Caco-2 (cell line): ENCODE measurements around the gene EPHA1. TPM values are rescaled to one million over a fixed set of nuclear protein-coding genes. Genes with fewer than 3 reads are reported as not detected.

Experiments
- BruUV-seq: library from RNA; stranded (reverse); fragments of 400-500 nt; replicated peaks from 2 replicates; lab custom pipeline; 2021; lab: Mats Ljungman, UMichigan
- CTCF ChIA-PET: fragments of 300-600 bp; sonication (Branson Sonifier 250); formaldehyde crosslinking; loops from one replicate; lab custom pipeline; 2022; ENCODE audit warnings: antibody characterized with exemption; lab: Charles Lee
- POLR2A ChIA-PET: fragments of 300-600 bp; sonication (Branson Sonifier 250); formaldehyde crosslinking; loops from one replicate; lab custom pipeline; 2022; ENCODE audit warnings: antibody characterized with exemption; lab: Charles Lee
- DNase-seq, 2 experiments: peaks; one replicate each; pipeline versions ENCODE4 v3.0.0 to v3.0.0-alpha.2; 2020 to 2022
- H3K27me3 ChIP-seq: replicated peaks from 2 replicates; pipeline ENCODE4 v1.6.0; 2011; ENCODE audit warnings: low read length; ENCODE audit not compliant: control insufficient read depth, insufficient read depth
- H3K36me3 ChIP-seq: 2 replicates; pipeline ENCODE4 v1.5.1; 2011; ENCODE audit warnings: low read length; ENCODE audit not compliant: control insufficient read depth, insufficient read depth
- H3K4me1 ChIP-seq: fragments of 250-450 bp; sonication (Bioruptor Pico); 2 replicates; pipeline ENCODE4 v1.5.1; 2020; ENCODE audit warnings: mild to moderate bottlenecking
- H3K4me3 ChIP-seq: 2 replicates; pipeline ENCODE4 v1.5.1; 2011; ENCODE audit warnings: low read depth, mild to moderate bottlenecking, control low read depth, low read length
- H3K9me3 ChIP-seq: fragments of 250-450 bp; sonication (Bioruptor Pico); 2 replicates; pipeline ENCODE4 v1.5.1; 2020; ENCODE audit warnings: mild to moderate bottlenecking, moderate library complexity
- H3K27ac Mint-ChIP-seq: one replicate; pipeline ENCODE4 v1.8.0; 2022; ENCODE audit warnings: mixed read lengths; ENCODE audit not compliant: unreplicated experiment
- H3K27me3 Mint-ChIP-seq: one replicate; pipeline ENCODE4 v1.8.0; 2022; ENCODE audit warnings: mixed read lengths; ENCODE audit not compliant: insufficient read depth, unreplicated experiment
- H3K36me3 Mint-ChIP-seq: one replicate; pipeline ENCODE4 v1.8.0; 2022; ENCODE audit warnings: mild to moderate bottlenecking, mixed read lengths; ENCODE audit not compliant: insufficient read depth, unreplicated experiment
- H3K4me1 Mint-ChIP-seq: one replicate; pipeline ENCODE4 v1.8.0; 2022; ENCODE audit warnings: low read depth, mixed read lengths; ENCODE audit not compliant: unreplicated experiment
- H3K4me3 Mint-ChIP-seq: one replicate; pipeline ENCODE4 v1.8.0; 2022; ENCODE audit warnings: mild to moderate bottlenecking, moderate library complexity, mixed read lengths; ENCODE audit not compliant: unreplicated experiment
- H3K9me3 Mint-ChIP-seq: one replicate; pipeline ENCODE4 v1.8.0; 2022; ENCODE audit warnings: mixed read lengths; ENCODE audit not compliant: unreplicated experiment
- intact Hi-C: fragments of 100-400 bp; cut with micrococcal nuclease; formaldehyde crosslinking; loops from one replicate; pipeline ENCODE4 v1.10.0; 2022; ENCODE audit not compliant: unreplicated experiment
- total RNA-seq: library from RNA; stranded (reverse); gene quantifications from 2 replicates; pipeline ENCODE4 v1.2.3, GENCODE V29; 2022
- TF ChIP-seq, protein P1 (sequence below), 2 experiments: fragments of 200-600 bp in 1 of 2; IDR thresholded peaks; 1 replicate in 1 of 2; 2 replicates in 1 of 2; pipeline versions ENCODE4 v1.5.1 to v1.8.0; 2011 to 2022; ENCODE audit warnings: antibody characterized with exemption in 1 of 2, control low read depth in 1 of 2, inconsistent platforms in 1 of 2, low read depth in 1 of 2, low read length in 1 of 2, mild to moderate bottlenecking in 1 of 2, moderate library complexity in 1 of 2; ENCODE audit not compliant: insufficient read depth in 1 of 2, severe bottlenecking in 1 of 2, unreplicated experiment in 1 of 2

EPHA1 gene
- total RNA-seq, 1 experiment from 2014 or later, result 66.6 TPM

DNA sequence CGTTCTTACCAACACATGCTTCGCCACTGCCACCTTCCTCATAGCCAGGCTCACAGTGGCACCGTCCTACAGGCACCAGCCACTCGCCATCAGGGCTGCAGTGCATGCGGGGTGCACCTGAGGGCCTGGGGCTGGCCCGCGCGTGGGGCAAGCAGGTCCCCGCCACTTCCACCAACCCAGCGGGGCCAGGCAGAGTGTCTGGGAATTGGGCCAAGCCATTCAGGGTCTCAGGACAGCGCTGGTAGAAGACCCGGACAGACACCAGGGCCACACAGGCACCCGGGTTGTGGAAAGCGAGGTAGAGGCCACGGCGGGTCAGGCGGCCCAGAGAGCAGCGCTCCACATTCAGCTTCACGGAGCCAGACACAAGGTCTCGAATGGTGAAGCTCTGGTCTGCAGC, 9.0 kb downstream of the EPHA1 start:
- no TSS peak for BruUV-seq
- H3K9me3 Mint-ChIP-seq, result no peaks in the 10 kb centered on the region
- POLR2A ChIA-PET, result no interaction called here
- Histone ChIP-seq H3K4me1 (peaks cover 12% of the 10 kb centered on the region; the same call in 1 of the 2 replicates), H3K4me3 (no peak overlapping the region), H3K36me3 (peaks cover 3% of the 10 kb centered on the region), H3K9me3 (no peaks in the 10 kb centered on the region), H3K27me3 (no peaks in the 10 kb centered on the region)
- no peak for DNase-seq
- H3K4me3 Mint-ChIP-seq, result no peak overlapping the region
- intact Hi-C loops, result no loop called here
- H3K27me3 Mint-ChIP-seq, result no peaks in the 10 kb centered on the region
- peaks cover 11% of the 10 kb centered on the region for H3K4me1 Mint-ChIP-seq
- TF ChIP-seq, protein P1, sequence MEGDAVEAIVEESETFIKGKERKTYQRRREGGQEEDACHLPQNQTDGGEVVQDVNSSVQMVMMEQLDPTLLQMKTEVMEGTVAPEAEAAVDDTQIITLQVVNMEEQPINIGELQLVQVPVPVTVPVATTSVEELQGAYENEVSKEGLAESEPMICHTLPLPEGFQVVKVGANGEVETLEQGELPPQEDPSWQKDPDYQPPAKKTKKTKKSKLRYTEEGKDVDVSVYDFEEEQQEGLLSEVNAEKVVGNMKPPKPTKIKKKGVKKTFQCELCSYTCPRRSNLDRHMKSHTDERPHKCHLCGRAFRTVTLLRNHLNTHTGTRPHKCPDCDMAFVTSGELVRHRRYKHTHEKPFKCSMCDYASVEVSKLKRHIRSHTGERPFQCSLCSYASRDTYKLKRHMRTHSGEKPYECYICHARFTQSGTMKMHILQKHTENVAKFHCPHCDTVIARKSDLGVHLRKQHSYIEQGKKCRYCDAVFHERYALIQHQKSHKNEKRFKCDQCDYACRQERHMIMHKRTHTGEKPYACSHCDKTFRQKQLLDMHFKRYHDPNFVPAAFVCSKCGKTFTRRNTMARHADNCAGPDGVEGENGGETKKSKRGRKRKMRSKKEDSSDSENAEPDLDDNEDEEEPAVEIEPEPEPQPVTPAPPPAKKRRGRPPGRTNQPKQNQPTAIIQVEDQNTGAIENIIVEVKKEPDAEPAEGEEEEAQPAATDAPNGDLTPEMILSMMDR (IDR thresholded peaks at IDR 0.05; ENCODE audit: insufficient read depth in 1 of 2, low read depth in 1 of 2, low read length in 1 of 2, severe bottlenecking in 1 of 2, unreplicated experiment in 1 of 2), result no peak
- peaks cover 34% of the 10 kb centered on the region for H3K36me3 Mint-ChIP-seq
- CTCF ChIA-PET, result interaction anchor here (2.0 kb wide), 1 partner anchor 20 kb away, joined by 5 read pairs; no protein-coding TSS in a partner anchor
- H3K27ac Mint-ChIP-seq, result no peak overlapping the region

DNA sequence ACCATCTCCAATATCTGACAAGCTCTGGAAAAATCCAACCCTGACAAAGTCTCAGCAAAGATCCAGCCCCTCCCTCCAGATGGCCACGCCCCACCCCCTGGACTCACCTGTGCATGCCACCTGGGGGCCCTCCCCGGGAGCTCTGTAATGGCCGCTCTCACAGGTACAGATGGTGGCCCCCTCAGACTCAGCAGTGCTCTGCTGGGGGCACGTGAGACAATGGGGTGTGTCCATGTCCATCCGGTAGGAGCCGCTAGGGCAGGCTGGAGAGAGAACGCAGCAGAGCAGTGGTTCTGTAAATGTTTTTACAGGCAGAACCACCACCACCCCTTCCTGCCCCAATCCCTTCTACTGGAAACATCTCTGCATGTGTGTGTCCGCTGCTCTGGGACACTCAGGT, 9.5 kb downstream of the EPHA1 start:
- intact Hi-C loops, result no loop called here
- DNase-seq, result no peak

DNA sequence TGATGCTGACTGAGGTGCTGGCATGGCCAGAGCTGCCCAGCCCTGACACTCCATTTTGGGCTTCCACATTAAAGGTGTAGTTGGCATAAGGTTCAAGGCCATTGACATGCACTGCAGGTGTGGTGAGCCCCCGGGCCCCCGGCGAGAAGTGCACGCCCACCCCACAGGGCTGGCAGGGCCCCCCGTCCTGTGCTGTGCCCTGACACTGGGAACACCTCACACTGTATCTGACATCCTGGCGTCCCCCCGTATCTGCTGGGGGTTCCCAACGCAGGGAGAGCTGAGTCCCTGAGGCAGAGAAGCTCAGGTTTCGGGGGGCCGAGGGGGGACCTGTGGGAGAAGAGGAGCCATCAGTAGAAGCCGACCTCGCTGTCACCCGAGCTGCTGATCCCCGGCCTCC, 10.0 kb downstream of the EPHA1 start:
- peaks cover 40% of the 10 kb centered on the region for H3K36me3 Mint-ChIP-seq
- Histone ChIP-seq H3K9me3 (no peaks in the 10 kb centered on the region), H3K4me3 (no peak overlapping the region), H3K36me3 (peaks cover 3% of the 10 kb centered on the region), H3K4me1 (peaks cover 12% of the 10 kb centered on the region; the same call in 1 of the 2 replicates), H3K27me3 (no peaks in the 10 kb centered on the region)
- DNase-seq, result no peak
- BruUV-seq, result no TSS peak
- H3K27ac Mint-ChIP-seq, result no peak overlapping the region
- no peak overlapping the region for H3K4me3 Mint-ChIP-seq
- intact Hi-C loops, result no loop called here
- CTCF ChIA-PET, result interaction anchor here (2.0 kb wide), 1 partner anchor 19 kb away, joined by 5 read pairs; no protein-coding TSS in a partner anchor
- POLR2A ChIA-PET, result no interaction called here
- TF ChIP-seq, protein P1 (IDR thresholded peaks at IDR 0.05; ENCODE audit: insufficient read depth in 1 of 2, low read depth in 1 of 2, low read length in 1 of 2, severe bottlenecking in 1 of 2, unreplicated experiment in 1 of 2), result no peak
- H3K9me3 Mint-ChIP-seq, result no peaks in the 10 kb centered on the region
- H3K27me3 Mint-ChIP-seq, result no peaks in the 10 kb centered on the region
- H3K4me1 Mint-ChIP-seq, result peaks cover 11% of the 10 kb centered on the region

More for the DNA sequence above, 9.5 kb downstream of the EPHA1 start:
- no peaks in the 10 kb centered on the region for H3K9me3 ChIP-seq
- H3K4me3 ChIP-seq, result no peak overlapping the region
- Mint-ChIP-seq H3K27me3 (no peaks in the 10 kb centered on the region), H3K36me3 (peaks cover 35% of the 10 kb centered on the region), H3K4me1 (peaks cover 11% of the 10 kb centered on the region), H3K9me3 (no peaks in the 10 kb centered on the region), H3K27ac (no peak overlapping the region), H3K4me3 (no peak overlapping the region)
- H3K27me3 ChIP-seq, result no peaks in the 10 kb centered on the region
- peaks cover 12% of the 10 kb centered on the region; the same call in 1 of the 2 replicates for H3K4me1 ChIP-seq
- H3K36me3 ChIP-seq, result peaks cover 3% of the 10 kb centered on the region
- no TSS peak for BruUV-seq
- ChIA-PET CTCF (interaction anchor here (2.0 kb wide), 1 partner anchor 19 kb away, joined by 5 read pairs; no protein-coding TSS in a partner anchor), POLR2A (no interaction called here)
- TF ChIP-seq, protein P1 (IDR thresholded peaks at IDR 0.05; ENCODE audit: insufficient read depth in 1 of 2, low read depth in 1 of 2, low read length in 1 of 2, severe bottlenecking in 1 of 2, unreplicated experiment in 1 of 2), result no peak
